Esophagus squamous epithelium (tissue), 4 donors: ENCODE results near the gene SNX5.

Source experiments
- CTCF ChIP-seq, 6 experiments: fragments of 450-650 bp in 4 of 6; fragments of 200-600 bp in 2 of 6; sonication (generic) in 2 of 6; IDR thresholded peaks; one replicate each; pipeline ENCODE4 v1.5.1; 2016 to 2019; ENCODE audit warnings: antibody characterized with exemption in 6 of 6, mild to moderate bottlenecking in 4 of 6, moderate library complexity in 4 of 6
- POLR2A ChIP-seq, 4 donors: fragments of 450-650 bp; IDR thresholded peaks; one replicate each; pipeline ENCODE4 v1.6.1; 2017; ENCODE audit warnings: antibody characterized with exemption in 4 of 4, mild to moderate bottlenecking in 4 of 4, moderate library complexity in 3 of 4

GRCh38 chr20:17896771-17897369, 71.7 kb downstream of the SNX5 start:
- no peak for TF ChIP-seq CTCF (IDR thresholded peaks at IDR 0.05)
- no peak for TF ChIP-seq POLR2A (IDR thresholded peaks at IDR 0.05)
